Calu3 (cell line): ENCODE measurements around the gene WDR3. TPM values are rescaled to one million over a fixed set of nuclear protein-coding genes. Genes with fewer than 3 reads are reported as not detected.

Experiments
- BruUV-seq: library from RNA; stranded (reverse); fragments of 400-500 nt; replicated peaks from 2 replicates; lab custom pipeline; 2021; lab: Mats Ljungman, UMichigan
- CTCF ChIA-PET: fragments of 300-600 bp; sonication (Branson Sonifier 250); formaldehyde crosslinking; loops from one replicate; lab custom pipeline; 2022; ENCODE audit warnings: antibody characterized with exemption; lab: Charles Lee
- DNase-seq: peaks from one replicate; pipeline ENCODE4 v3.0.0; 2022
- H3K27ac Mint-ChIP-seq: one replicate; pipeline ENCODE4 v1.8.0; 2022; ENCODE audit warnings: mixed read lengths; ENCODE audit not compliant: unreplicated experiment
- H3K27me3 Mint-ChIP-seq: one replicate; pipeline ENCODE4 v1.8.0; 2022; ENCODE audit warnings: mixed read lengths; ENCODE audit not compliant: unreplicated experiment
- H3K36me3 Mint-ChIP-seq: one replicate; pipeline ENCODE4 v1.8.0; 2022; ENCODE audit warnings: mild to moderate bottlenecking, moderate library complexity, mixed read lengths; ENCODE audit not compliant: insufficient read depth, unreplicated experiment
- H3K4me1 Mint-ChIP-seq: one replicate; pipeline ENCODE4 v1.8.0; 2022; ENCODE audit warnings: mild to moderate bottlenecking, low read depth, mixed read lengths; ENCODE audit not compliant: unreplicated experiment
- H3K4me3 Mint-ChIP-seq: one replicate; pipeline ENCODE4 v1.8.0; 2022; ENCODE audit warnings: mild to moderate bottlenecking, low read depth, moderate library complexity, mixed read lengths; ENCODE audit not compliant: unreplicated experiment
- H3K9me3 Mint-ChIP-seq: one replicate; pipeline ENCODE4 v1.8.0; 2022; ENCODE audit warnings: low read depth, mixed read lengths; ENCODE audit not compliant: unreplicated experiment
- CTCF ChIP-seq: fragments of 200-600 bp; IDR thresholded peaks from one replicate; pipeline ENCODE4 v1.8.0; 2022; ENCODE audit warnings: antibody characterized with exemption; ENCODE audit not compliant: unreplicated experiment
- intact Hi-C: fragments of 100-400 bp; cut with micrococcal nuclease; formaldehyde crosslinking; loops from one replicate; pipeline ENCODE4 v1.10.0; 2022; ENCODE audit not compliant: unreplicated experiment
- total RNA-seq: library from RNA; stranded (reverse); gene quantifications from 2 replicates; pipeline ENCODE4 v1.2.3, GENCODE V29; 2022

WDR3 gene
- total RNA-seq, 1 experiment from 2014 or later = 42.5 TPM

DNA sequence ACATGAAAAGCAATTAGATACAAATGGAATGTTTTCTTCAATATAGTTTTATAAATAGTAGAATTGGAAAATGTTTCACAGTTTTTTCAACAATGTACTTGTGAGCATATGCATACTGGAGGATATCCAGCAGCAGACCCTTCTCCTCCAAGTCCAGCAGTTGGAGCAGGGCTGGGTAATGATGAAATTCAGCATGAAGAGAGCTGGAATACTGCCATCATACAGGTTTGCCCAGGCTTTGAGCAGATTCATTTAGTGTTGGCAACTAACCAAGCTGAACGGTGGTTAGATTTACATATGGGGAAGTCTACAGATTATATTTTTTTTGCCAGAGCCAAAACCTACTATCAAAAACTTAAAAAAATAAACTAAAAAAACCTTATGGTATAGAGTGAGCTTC is 38.3 kb downstream of the WDR3 start:
- TF ChIP-seq CTCF = no peak
- no TSS peak for BruUV-seq
- Mint-ChIP-seq H3K4me3 (no peak overlapping the region), H3K27ac (no peak overlapping the region), H3K36me3 (no peaks in the 10 kb centered on the region), H3K9me3 (no peaks in the 10 kb centered on the region), H3K27me3 (no peaks in the 10 kb centered on the region), H3K4me1 (no peaks in the 10 kb centered on the region)
- no peak for DNase-seq
- CTCF ChIA-PET = interaction anchor here (0.6 kb wide), 1 partner anchor 1541 kb away, joined by 3 read pairs; no protein-coding TSS in a partner anchor
- intact Hi-C loops = no loop called here

GRCh38 chr1:117970252-117970651 is 40.7 kb downstream of the WDR3 start:
- no peak for DNase-seq
- H3K9me3 Mint-ChIP-seq = no peaks in the 10 kb centered on the region
- BruUV-seq = no TSS peak
- H3K27ac Mint-ChIP-seq = no peak overlapping the region
- no peaks in the 10 kb centered on the region for H3K27me3 Mint-ChIP-seq
- H3K36me3 Mint-ChIP-seq = no peaks in the 10 kb centered on the region
- intact Hi-C loops = no loop called here
- no peaks in the 10 kb centered on the region for H3K4me1 Mint-ChIP-seq
- H3K4me3 Mint-ChIP-seq = no peak overlapping the region
- TF ChIP-seq CTCF = no peak
- CTCF ChIA-PET = no interaction called here

- no TSS peak for BruUV-seq
- no peaks in the 10 kb centered on the region for H3K9me3 Mint-ChIP-seq
- H3K27me3 Mint-ChIP-seq = no peaks in the 10 kb centered on the region
- H3K4me1 Mint-ChIP-seq = no peaks in the 10 kb centered on the region
- H3K4me3 Mint-ChIP-seq = no peak overlapping the region
- H3K27ac Mint-ChIP-seq = no peak overlapping the region
- intact Hi-C loops = no loop called here
- TF ChIP-seq CTCF = no peak
- DNase-seq = no peak
- H3K36me3 Mint-ChIP-seq = no peaks in the 10 kb centered on the region
- CTCF ChIA-PET = no interaction called here
These were observed 42.2 kb downstream of the WDR3 start for GRCh38 chr1:117971777-117972176.

DNA sequence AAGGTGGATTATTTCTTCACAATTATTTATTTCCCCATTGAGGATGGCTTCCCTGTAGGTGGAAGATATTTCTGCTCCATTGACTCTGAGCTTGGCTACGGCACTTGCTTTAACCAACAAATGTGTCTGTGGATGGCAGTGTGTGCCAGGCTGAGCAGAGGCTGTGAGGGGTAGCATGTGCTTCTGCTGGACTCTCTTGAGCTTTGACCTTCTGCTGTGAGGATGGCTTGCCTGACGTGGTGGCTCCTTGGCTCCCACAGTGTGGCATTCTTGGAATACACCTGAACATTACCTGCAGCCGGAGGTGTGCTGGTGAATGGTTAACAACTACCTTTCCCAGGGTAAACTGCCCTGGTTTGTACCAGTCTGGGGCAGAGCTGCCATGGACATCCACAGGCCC is 46.8 kb downstream of the WDR3 start:
- DNase-seq = no peak
- Mint-ChIP-seq H3K4me3 (no peak overlapping the region), H3K36me3 (no peaks in the 10 kb centered on the region), H3K9me3 (no peaks in the 10 kb centered on the region), H3K27ac (no peak overlapping the region), H3K4me1 (no peaks in the 10 kb centered on the region), H3K27me3 (no peaks in the 10 kb centered on the region)
- intact Hi-C loops = no loop called here
- CTCF ChIA-PET = no interaction called here
- BruUV-seq = no TSS peak
- TF ChIP-seq CTCF = no peak
